Panc1 (cell line): ENCODE results near the gene CLCF1.

Experiments used
- POLR2AphosphoS5 ChIP-seq: IDR thresholded peaks from 2 replicates; pipeline ENCODE4 v1.6.1; 2012; ENCODE audit warnings: mild to moderate bottlenecking, low read depth, low read length, moderate library complexity
- SIN3A ChIP-seq: IDR thresholded peaks from 2 replicates; pipeline ENCODE4 v1.6.1; 2012; ENCODE audit warnings: low read depth, mild to moderate bottlenecking, low read length, moderate library complexity, borderline replicate concordance; ENCODE audit not compliant: insufficient read depth
- TCF7L2 ChIP-seq: IDR thresholded peaks from 2 replicates; pipeline ENCODE4 v1.6.1; 2011; ENCODE audit warnings: mild to moderate bottlenecking, low read depth, low read length, inconsistent platforms
- TF ChIP-seq, protein P1 (sequence below): fragments of 450-650 bp; IDR thresholded peaks from 2 replicates; pipeline ENCODE4 v1.5.1; 2017; ENCODE audit warnings: mild to moderate bottlenecking
- TF ChIP-seq, protein P2 (sequence below), 2 experiments: IDR thresholded peaks; 2 replicates each; pipeline ENCODE4 v1.6.1; 2011 to 2012; ENCODE audit warnings: low read depth in 2 of 2, control low read depth in 1 of 2, low read length in 1 of 2, mild to moderate bottlenecking in 1 of 2, moderate library complexity in 1 of 2; ENCODE audit not compliant: insufficient read depth in 1 of 2

DNA sequence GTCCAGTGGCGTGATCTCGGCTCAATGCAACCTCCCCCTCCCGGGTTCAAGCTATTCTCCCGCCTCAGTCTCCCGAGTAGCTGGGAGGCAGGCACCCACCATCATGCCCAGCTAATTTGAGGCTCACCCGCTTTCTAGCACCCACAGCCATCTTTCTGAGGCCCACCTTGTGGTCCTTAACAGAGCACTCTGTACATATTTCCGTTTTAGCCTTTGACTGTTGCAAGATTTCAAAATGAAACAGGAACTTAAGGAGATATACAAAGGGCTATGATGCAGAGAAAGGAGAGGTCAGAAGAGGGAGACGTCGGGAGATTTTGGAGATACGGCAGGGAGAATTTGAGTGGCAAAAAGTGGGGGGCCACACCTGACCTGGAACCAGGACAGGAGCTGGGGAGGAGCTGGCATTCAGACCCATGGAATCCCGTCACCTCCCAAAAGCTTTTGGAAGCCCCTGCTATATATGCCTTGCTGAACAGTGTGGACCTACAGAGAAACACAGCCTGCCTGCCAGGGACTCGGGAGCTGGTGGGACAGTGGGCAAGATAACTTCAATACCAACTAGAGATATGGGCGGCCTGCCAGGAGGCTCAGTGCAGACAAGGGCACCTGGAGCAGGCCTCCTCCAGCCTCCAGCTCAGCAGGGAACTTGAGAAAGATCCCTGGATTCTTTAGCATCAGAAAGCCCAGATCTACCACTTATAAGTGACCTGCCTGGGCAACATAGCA lies 8.0 kb upstream of the CLCF1 start:
- no peak for TF ChIP-seq SIN3A
- TF ChIP-seq, protein P1, sequence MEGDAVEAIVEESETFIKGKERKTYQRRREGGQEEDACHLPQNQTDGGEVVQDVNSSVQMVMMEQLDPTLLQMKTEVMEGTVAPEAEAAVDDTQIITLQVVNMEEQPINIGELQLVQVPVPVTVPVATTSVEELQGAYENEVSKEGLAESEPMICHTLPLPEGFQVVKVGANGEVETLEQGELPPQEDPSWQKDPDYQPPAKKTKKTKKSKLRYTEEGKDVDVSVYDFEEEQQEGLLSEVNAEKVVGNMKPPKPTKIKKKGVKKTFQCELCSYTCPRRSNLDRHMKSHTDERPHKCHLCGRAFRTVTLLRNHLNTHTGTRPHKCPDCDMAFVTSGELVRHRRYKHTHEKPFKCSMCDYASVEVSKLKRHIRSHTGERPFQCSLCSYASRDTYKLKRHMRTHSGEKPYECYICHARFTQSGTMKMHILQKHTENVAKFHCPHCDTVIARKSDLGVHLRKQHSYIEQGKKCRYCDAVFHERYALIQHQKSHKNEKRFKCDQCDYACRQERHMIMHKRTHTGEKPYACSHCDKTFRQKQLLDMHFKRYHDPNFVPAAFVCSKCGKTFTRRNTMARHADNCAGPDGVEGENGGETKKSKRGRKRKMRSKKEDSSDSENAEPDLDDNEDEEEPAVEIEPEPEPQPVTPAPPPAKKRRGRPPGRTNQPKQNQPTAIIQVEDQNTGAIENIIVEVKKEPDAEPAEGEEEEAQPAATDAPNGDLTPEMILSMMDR: no peak
- TF ChIP-seq, protein P2, sequence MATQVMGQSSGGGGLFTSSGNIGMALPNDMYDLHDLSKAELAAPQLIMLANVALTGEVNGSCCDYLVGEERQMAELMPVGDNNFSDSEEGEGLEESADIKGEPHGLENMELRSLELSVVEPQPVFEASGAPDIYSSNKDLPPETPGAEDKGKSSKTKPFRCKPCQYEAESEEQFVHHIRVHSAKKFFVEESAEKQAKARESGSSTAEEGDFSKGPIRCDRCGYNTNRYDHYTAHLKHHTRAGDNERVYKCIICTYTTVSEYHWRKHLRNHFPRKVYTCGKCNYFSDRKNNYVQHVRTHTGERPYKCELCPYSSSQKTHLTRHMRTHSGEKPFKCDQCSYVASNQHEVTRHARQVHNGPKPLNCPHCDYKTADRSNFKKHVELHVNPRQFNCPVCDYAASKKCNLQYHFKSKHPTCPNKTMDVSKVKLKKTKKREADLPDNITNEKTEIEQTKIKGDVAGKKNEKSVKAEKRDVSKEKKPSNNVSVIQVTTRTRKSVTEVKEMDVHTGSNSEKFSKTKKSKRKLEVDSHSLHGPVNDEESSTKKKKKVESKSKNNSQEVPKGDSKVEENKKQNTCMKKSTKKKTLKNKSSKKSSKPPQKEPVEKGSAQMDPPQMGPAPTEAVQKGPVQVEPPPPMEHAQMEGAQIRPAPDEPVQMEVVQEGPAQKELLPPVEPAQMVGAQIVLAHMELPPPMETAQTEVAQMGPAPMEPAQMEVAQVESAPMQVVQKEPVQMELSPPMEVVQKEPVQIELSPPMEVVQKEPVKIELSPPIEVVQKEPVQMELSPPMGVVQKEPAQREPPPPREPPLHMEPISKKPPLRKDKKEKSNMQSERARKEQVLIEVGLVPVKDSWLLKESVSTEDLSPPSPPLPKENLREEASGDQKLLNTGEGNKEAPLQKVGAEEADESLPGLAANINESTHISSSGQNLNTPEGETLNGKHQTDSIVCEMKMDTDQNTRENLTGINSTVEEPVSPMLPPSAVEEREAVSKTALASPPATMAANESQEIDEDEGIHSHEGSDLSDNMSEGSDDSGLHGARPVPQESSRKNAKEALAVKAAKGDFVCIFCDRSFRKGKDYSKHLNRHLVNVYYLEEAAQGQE (IDR thresholded peaks at IDR 0.05; ENCODE audit: insufficient read depth in 1 of 2, low read depth in 2 of 2, low read length in 1 of 2): no peak
- no peak for TF ChIP-seq POLR2AphosphoS5
- TF ChIP-seq TCF7L2: no peak
